H1 (cell line): ENCODE results near the gene KIF1C. TPM values are rescaled to one million over a fixed set of nuclear protein-coding genes. Genes with fewer than 3 reads are reported as not detected.

ENCODE experiments used
- KDM5A ChIP-seq: fragments of 200-600 bp; IDR thresholded peaks from 2 replicates; pipeline ENCODE4 v1.7.1; 2012; ENCODE audit warnings: mild to moderate bottlenecking, low read length, inconsistent platforms, mixed read lengths
- polyA plus RNA-seq, 7 experiments: library from polyadenylated mRNA; depleted of rRNA in 3 of 7; stranded (reverse) in 5 of 7; unstranded in 2 of 7; fragments of >200 nt in 5 of 7; fragments of 200-250 nt in 2 of 7; gene quantifications; 1 replicate in 5 of 7; 2 replicates in 1 of 7; 4 replicates in 1 of 7; pipeline versions ENCODE4 v1.2.1 to v1.2.3, GENCODE V29; 2011 to 2013; ENCODE audit warnings: missing spikeins in 2 of 7, mixed read lengths in 2 of 7
- total RNA-seq: library from RNA; stranded (reverse); fragmentation: NEBNext Ultra II Directional; extraction: Animal tissue kit (Norgen Biotek cat#: 25700); gene quantifications from 2 replicates; pipeline ENCODE4 v1.2.1, GENCODE V29; 2021

KIF1C gene
- total and polyA plus RNA-seq, 2 of the 8 experiments (the other 6 are each of a cell fraction or from before 2014, with no cell fraction given): 14.3 to 114 TPM

DNA sequence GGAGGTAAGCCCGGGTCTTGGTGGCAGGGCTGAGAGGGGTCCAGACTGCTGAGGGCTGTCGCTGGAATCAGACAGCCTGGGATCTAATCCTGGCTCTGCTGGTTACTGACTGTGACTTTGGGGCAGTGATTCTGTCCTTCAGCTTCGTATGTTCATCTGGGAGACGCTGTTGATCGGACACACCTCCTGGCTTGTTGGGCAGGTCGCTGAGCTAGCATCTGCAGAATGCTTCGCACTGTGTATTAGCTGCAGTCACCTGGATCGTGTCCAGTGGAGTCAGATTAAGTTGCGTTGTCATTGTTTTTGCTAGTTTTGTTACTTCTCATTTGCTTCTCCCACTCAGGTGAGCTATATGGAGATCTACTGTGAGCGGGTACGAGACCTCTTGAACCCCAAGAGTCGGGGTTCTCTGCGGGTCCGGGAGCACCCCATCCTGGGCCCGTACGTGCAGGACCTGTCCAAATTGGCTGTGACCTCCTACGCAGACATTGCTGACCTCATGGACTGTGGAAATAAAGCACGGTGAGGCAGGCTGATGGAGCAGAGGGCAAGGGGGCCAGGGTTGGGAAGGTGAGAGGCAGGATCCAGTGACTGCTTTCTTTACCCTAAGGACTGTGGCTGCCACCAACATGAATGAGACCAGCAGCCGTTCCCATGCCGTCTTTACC lies 4.5 kb downstream of the KIF1C start (continued):
- TF ChIP-seq KDM5A: no peak
